Activated T-helper 1 cell treated with anti-CD3 and anti-CD28 coated beads, Interleukin-12 subunit alpha, Interleukin-12 subunit beta, Interleukin-2, Interleukin-4 antibody, amounts not matched to agents 30 ng/mL and 10 ng/mL and 1 ng/mL, durations not matched to agents 14 hours and 24 hours and 36 hours (primary cell): ENCODE data around the gene EPHB2. TPM values are rescaled to one million over a fixed set of nuclear protein-coding genes. Genes with fewer than 3 reads are reported as not detected.

Source experiments
- DNase-seq: peaks from one replicate; pipeline ENCODE4 v3.0.0; 2021; ENCODE audit warnings: low spot score
- H3K27ac Mint-ChIP-seq: one replicate; pipeline ENCODE4 v1.8.0; 2021; ENCODE audit warnings: mild to moderate bottlenecking, mixed read lengths
- H3K27me3 Mint-ChIP-seq: one replicate; pipeline ENCODE4 v1.8.0; 2022; ENCODE audit warnings: mild to moderate bottlenecking, moderate library complexity, mixed read lengths; ENCODE audit not compliant: insufficient read depth
- H3K36me3 Mint-ChIP-seq: one replicate; pipeline ENCODE4 v1.8.0; 2021; ENCODE audit warnings: low read depth, mixed read lengths
- H3K4me1 Mint-ChIP-seq: one replicate; pipeline ENCODE4 v1.8.0; 2021; ENCODE audit warnings: low read depth, mixed read lengths
- H3K4me3 Mint-ChIP-seq: one replicate; pipeline ENCODE4 v1.8.0; 2021; ENCODE audit warnings: mild to moderate bottlenecking, moderate library complexity, mixed read lengths
- H3K9me3 Mint-ChIP-seq: one replicate; pipeline ENCODE4 v1.8.0; 2021; ENCODE audit warnings: mixed read lengths
- intact Hi-C: fragments of 100-400 bp; cut with micrococcal nuclease; formaldehyde crosslinking; loops from one replicate; pipeline ENCODE4 v1.15.1; 2024
- total RNA-seq: library from RNA; stranded (reverse); gene quantifications from 2 replicates; pipeline ENCODE4 v1.2.3, GENCODE V29; 2022

EPHB2 gene
- total RNA-seq, 1 donor from 2014 or later, result not detected

DNA sequence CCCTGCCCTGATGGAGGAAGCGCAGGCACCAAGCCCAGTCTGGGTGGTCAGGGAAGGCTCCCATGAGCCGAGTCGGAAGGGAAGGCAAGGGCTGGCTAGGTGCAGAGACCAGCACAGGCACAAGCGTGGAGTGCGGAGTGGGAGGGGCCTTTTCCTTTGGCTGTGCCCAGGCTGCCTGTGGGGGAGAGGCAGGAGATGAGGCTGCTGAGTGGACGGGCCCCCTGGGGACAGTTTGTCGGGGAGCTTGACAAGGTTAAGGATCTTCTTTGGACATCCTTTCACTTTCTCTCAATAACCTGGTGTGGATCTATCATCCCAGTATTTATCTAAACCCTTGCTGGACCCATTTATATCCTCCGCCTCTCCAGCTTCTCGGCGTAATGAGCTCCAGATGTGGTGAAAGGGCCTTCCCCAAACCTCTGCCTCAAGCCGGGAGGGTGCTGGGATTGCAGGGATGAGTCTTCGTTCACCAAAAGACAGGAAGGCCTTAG is 42.9 kb downstream of the EPHB2 start:
- DNase-seq, result no peak
- Mint-ChIP-seq H3K9me3 (no peaks in the 10 kb centered on the region), H3K4me3 (no peak overlapping the region), H3K36me3 (no peaks in the 10 kb centered on the region), H3K27ac (no peak overlapping the region), H3K27me3 (peaks cover 2% of the 10 kb centered on the region), H3K4me1 (peaks cover 8% of the 10 kb centered on the region)
- intact Hi-C loops, result no loop called here

DNA sequence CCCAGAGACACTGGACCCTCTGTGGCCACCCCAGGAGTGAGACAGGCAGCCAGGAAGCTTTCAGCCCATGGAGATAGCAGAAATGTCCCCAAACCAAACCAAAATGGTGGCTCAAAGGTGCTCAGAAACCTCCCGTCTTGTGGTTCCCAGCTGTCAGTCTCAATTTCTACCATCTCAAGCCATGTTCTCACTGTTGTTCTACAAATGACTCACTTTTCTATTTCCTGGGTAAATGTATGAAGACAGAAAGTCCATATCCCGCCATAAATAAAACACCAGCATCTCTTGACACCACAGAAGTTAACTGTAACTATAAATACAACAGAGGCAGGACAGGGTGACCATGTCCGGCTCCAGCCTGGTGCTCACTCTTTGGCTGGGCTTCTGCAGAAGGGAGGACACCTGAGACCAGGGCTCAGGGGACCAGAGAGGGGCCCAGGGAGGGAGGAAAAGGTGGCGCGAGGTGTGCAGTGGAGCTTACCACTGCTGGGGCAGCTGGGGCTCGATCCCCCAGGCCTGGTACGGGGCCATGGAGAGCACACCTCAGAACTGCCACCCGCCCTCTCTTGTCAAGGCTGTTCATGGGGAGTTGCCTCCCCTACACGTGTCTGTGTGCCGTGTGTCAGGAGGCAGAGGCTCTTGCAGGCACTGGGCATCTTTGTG is 43.6 kb downstream of the EPHB2 start:
- H3K27me3 Mint-ChIP-seq, result no peaks in the 10 kb centered on the region
- H3K27ac Mint-ChIP-seq, result no peak overlapping the region
- intact Hi-C loops, result no loop called here

DNA sequence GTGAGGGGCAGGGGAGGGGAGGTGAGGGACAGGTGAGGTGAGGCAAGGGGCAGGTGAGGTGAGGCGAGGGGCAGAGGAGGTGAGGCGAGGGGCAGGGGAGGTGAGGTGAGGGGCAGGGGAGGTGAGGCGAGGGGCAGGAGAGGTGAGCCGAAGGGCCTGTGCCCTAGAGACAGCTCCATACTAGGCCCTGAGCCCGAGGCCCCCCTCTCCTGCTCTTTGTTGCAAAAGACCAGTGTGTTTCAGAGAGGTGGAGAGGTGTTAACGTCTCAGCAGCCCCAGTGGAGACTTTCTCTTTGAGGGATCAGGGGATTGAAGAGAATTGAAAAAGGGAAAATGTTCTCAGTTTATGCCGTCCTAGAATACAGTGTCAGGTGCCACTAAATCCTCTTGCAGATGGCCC is 44.2 kb downstream of the EPHB2 start:
- Mint-ChIP-seq H3K4me3 (no peak overlapping the region), H3K27ac (no peak overlapping the region), H3K36me3 (no peaks in the 10 kb centered on the region), H3K9me3 (no peaks in the 10 kb centered on the region), H3K27me3 (no peaks in the 10 kb centered on the region), H3K4me1 (peaks cover 8% of the 10 kb centered on the region)
- no peak for DNase-seq
- intact Hi-C loops, result no loop called here

More for the DNA sequence above, 43.6 kb downstream of the EPHB2 start:
- Mint-ChIP-seq H3K4me3 (no peak overlapping the region), H3K9me3 (no peaks in the 10 kb centered on the region), H3K4me1 (peaks cover 8% of the 10 kb centered on the region), H3K36me3 (no peaks in the 10 kb centered on the region)
- DNase-seq, result no peak

DNA sequence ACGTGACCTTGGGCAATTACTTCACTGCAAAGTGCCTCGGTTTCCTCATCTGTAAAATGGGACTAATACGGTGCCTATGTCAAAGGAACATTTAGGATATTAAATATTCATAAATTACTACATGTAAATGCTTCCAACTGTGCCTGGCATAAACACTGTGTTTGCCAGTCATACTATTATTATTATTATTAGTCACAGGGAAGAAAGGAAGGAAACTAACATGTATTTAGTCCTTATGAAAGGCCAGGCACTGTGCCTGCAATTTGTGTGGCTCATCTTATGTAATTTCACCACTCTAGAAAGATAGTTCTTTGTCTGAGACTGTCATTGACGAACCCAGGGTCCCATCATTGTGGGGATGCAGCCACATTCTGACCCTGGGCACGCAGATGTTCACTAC is 45.0 kb downstream of the EPHB2 start:
- intact Hi-C loops, result no loop called here
- no peaks in the 10 kb centered on the region for H3K9me3 Mint-ChIP-seq
- H3K4me1 Mint-ChIP-seq, result peaks cover 2% of the 10 kb centered on the region
- DNase-seq, result no peak
- no peaks in the 10 kb centered on the region for H3K36me3 Mint-ChIP-seq
- H3K27ac Mint-ChIP-seq, result no peak overlapping the region
- no peak overlapping the region for H3K4me3 Mint-ChIP-seq
- H3K27me3 Mint-ChIP-seq, result no peaks in the 10 kb centered on the region

DNA sequence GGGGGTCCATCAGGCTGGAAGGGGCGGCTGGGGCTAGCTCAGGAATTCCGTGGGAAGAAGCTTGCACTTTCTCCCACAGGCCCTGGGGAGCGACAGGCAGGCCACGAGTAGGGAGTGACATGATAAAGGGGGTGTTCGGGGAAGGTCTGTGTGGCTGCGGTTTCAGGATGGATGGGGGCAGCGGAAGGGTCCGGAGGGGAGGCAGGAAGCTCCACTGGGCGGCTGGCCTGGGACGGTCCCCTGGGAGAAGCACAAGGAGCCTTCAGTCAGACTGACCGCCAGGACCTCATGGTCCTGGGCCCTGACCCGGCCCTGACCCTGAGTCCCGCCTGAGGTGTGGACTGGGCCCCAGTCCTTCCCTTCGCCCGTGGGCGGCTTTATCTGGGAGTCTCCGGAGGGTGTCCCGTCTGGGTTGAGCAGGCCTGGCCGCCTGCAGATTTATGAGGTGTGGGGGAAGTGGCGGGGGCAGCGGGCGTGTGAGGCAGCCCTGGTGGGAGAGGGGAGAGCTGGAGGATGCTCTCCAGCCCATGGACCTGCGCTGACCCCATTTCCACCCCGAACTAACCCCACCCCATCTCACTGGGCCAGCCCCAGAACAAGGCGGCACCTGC is 45.6 kb downstream of the EPHB2 start:
- H3K9me3 Mint-ChIP-seq, result no peaks in the 10 kb centered on the region
- H3K36me3 Mint-ChIP-seq, result no peaks in the 10 kb centered on the region
- H3K27ac Mint-ChIP-seq, result no peak overlapping the region
- intact Hi-C loops, result no loop called here
- no peak for DNase-seq
- H3K4me3 Mint-ChIP-seq, result no peak overlapping the region
- H3K4me1 Mint-ChIP-seq, result no peaks in the 10 kb centered on the region
- peaks cover 2% of the 10 kb centered on the region for H3K27me3 Mint-ChIP-seq

DNA sequence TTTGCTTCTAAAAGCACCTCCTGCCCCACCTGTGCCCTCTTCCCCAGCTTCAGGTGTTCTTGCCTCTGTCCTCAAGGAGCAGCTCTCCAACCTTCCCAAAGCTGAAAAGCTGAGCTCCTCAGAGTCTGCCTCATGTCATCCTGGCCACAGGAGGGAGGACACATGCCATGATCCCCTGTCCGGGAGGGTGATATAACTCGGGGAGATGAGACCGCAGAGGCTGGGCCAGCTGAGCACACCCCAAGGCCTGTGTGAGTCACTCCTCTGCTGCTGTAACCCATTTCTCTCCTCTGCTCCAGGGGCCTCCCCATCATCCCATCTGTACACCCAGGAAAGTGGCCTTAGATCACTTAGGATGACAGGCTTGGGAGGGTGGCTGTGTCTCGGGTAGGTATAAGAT is 49.8 kb downstream of the EPHB2 start:
- intact Hi-C loops, result no loop called here
- DNase-seq, result no peak
- Mint-ChIP-seq H3K4me1 (no peaks in the 10 kb centered on the region), H3K27me3 (peaks cover 2% of the 10 kb centered on the region), H3K27ac (no peak overlapping the region), H3K4me3 (no peak overlapping the region), H3K36me3 (no peaks in the 10 kb centered on the region), H3K9me3 (no peaks in the 10 kb centered on the region)

DNA sequence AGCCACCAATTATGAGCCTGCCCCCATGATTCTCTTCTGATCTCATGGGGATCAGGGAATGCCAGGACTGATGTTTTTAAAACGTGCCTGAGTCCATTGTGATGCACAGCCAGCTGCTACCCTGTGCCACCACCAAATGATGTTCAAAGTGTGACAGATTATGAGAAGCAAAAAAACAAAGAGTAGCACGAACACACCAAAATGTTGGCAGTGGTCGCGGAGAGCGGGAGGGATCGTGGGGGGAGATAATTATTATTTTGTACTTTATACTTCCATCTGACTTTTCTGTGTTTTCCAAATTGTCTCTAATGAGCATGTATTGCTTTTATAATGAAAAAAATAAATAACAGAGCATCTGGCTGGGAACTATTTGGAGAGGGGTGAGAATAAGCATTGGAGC is 50.5 kb downstream of the EPHB2 start:
- Mint-ChIP-seq H3K9me3 (no peaks in the 10 kb centered on the region), H3K36me3 (no peaks in the 10 kb centered on the region), H3K4me1 (no peaks in the 10 kb centered on the region), H3K4me3 (no peak overlapping the region), H3K27ac (no peak overlapping the region), H3K27me3 (peaks cover 2% of the 10 kb centered on the region)
- no peak for DNase-seq
- intact Hi-C loops, result no loop called here

DNA sequence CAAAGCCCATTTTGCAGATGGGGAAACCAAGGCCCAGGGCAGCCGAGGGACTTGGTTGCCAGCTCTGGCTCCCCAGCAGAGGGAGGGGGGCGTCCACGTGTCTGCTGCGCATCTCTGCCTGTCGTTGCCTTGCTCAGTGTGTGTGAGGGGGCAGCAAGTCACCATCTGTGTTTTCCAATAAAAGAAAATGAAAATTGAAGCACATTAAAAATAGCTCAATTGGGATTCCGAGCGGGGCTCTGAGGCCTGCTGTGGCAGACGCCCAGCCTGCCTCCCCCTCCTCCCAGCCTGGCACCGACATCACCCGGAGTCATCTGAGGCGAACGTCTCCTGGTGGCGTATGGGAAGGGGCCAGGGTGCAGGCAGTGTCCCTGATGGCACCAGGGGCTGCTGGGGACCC is 51.2 kb downstream of the EPHB2 start:
- no peak overlapping the region for H3K4me3 Mint-ChIP-seq
- intact Hi-C loops, result no loop called here
- peaks cover 2% of the 10 kb centered on the region for H3K27me3 Mint-ChIP-seq
- no peak overlapping the region for H3K27ac Mint-ChIP-seq
- H3K4me1 Mint-ChIP-seq, result no peaks in the 10 kb centered on the region
- no peak for DNase-seq
- H3K36me3 Mint-ChIP-seq, result no peaks in the 10 kb centered on the region
- no peaks in the 10 kb centered on the region for H3K9me3 Mint-ChIP-seq

DNA sequence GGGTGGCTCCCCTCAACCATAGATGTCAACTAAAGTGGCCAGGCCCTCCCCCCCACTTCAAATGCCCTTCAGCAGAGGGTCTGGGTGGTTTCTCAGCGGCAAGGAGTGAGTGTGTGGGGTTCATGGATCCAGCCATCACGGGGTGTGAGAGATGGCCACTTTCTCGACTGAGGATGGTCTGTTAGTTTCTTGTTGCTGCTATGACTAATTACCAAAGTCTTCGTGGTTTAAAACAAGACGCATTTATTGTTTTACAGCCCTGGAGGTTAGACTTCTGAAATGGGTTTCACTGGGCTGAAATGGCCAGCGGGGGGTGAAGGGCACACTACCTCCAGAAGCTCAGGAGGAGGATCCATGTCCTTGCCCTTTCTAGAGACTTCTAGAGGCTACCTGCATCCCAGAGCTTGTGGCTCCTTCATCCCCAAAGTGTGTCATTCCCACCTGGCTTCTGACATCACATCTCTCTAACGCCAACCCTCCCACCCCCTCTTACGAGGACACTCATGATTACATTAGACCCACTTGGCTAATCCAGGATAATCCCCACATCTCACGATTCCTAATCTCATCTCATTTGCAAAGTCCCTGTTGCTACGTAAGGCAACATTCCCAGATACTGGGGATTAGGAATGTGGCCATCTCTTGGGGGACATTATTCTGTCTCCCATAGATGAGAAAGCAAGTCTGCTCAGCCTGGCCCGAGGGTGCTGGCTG is 53.0 kb downstream of the EPHB2 start:
- no peak overlapping the region for H3K4me3 Mint-ChIP-seq
- H3K27ac Mint-ChIP-seq, result no peak overlapping the region
- H3K27me3 Mint-ChIP-seq, result peaks cover 2% of the 10 kb centered on the region

DNA sequence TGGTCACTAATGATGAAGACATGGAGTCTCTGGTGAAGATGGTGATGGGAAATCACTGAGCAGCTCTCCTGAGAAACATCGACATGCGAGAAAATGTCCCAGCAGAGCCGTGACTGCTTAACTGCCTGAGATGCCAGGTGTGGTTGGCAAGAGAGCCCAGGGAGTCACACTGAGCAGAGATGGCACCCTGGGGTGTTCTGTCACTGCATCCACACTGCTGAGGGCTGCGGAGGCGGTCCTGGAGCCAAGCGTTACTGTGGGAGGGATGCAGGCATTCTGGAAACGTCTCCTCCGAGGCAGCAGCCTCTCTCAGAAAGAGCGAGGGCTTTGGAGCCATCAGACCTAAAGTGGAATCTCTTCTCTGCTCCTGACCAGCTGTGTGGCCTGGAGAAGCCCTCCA is 57.2 kb downstream of the EPHB2 start:
- Mint-ChIP-seq H3K4me3 (no peak overlapping the region), H3K27me3 (no peaks in the 10 kb centered on the region), H3K27ac (no peak overlapping the region), H3K9me3 (no peaks in the 10 kb centered on the region), H3K4me1 (no peaks in the 10 kb centered on the region), H3K36me3 (no peaks in the 10 kb centered on the region)
- no peak for DNase-seq
- intact Hi-C loops, result no loop called here

More for the DNA sequence above, 53.0 kb downstream of the EPHB2 start:
- intact Hi-C loops, result no loop called here
- no peaks in the 10 kb centered on the region for H3K4me1 Mint-ChIP-seq
- no peaks in the 10 kb centered on the region for H3K36me3 Mint-ChIP-seq
- no peak for DNase-seq
- no peaks in the 10 kb centered on the region for H3K9me3 Mint-ChIP-seq

DNA sequence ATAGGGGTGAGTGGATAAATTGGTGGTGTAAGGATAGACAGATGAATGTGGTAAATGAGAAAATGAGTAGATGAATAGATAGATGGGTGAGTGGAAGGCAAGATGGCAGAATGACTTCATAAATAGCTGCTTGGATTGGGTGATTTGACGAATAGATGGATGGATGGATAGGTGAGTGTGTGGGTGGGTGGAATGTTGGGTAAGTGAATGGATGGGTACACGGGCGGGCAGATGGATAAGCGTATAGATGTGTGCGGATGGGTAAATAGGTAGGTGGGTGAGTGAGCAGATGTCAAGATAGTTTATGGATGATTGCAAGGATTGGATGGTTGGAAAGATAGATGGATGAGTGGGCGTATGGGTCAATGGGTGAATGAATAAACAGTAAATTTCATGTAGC is 59.3 kb downstream of the EPHB2 start:
- H3K36me3 Mint-ChIP-seq, result no peaks in the 10 kb centered on the region
- no peak overlapping the region for H3K4me3 Mint-ChIP-seq
- peaks cover 3% of the 10 kb centered on the region for H3K27me3 Mint-ChIP-seq
- no peak for DNase-seq
- no peaks in the 10 kb centered on the region for H3K9me3 Mint-ChIP-seq
- no peak overlapping the region for H3K27ac Mint-ChIP-seq
- no peaks in the 10 kb centered on the region for H3K4me1 Mint-ChIP-seq
- intact Hi-C loops, result no loop called here

DNA sequence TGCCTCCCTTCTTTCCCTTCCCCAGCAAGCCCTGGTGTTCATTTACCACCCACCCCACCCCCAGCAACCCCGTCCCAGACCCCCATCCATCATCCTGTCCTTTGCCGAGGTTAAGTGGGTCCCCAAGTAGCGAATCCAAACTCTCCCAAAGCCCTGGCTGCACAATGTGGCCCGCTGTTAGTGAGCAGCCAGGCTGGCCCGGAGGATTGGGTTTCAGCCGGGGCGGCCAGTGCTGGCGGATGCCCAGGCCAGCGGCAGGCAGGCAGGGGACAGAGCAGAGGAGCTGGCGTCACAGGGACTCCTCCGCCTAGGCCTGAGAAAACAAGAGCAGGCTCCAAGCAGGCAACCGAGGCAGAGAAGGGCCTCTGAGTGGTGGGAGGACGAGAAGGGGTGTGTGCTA is 61.4 kb downstream of the EPHB2 start:
- Mint-ChIP-seq H3K9me3 (no peaks in the 10 kb centered on the region), H3K36me3 (no peaks in the 10 kb centered on the region), H3K27ac (no peak overlapping the region), H3K4me1 (no peaks in the 10 kb centered on the region), H3K27me3 (peaks cover 7% of the 10 kb centered on the region), H3K4me3 (no peak overlapping the region)
- intact Hi-C loops, result no loop called here
- no peak for DNase-seq
